Endothelial cell (in vitro differentiated cells): ENCODE results near the gene TMEM239. TPM values are rescaled to one million over a fixed set of nuclear protein-coding genes. Genes with fewer than 3 reads are reported as not detected.
"Not testable (repeated sequence)": the region's sequence is repeated elsewhere in the genome, so short reads cannot be mapped to it uniquely, and the experiment has no call there.

Source experiments
- DNase-seq: peaks from one replicate; pipeline ENCODE4 v3.0.0; 2021; ENCODE audit warnings: low spot score
- H3K27ac Mint-ChIP-seq: one replicate; pipeline ENCODE4 v1.8.0; 2021; ENCODE audit warnings: mixed read lengths, inconsistent platforms; ENCODE audit not compliant: unreplicated experiment
- H3K27me3 Mint-ChIP-seq: one replicate; pipeline ENCODE4 v1.8.0; 2021; ENCODE audit warnings: mild to moderate bottlenecking, moderate library complexity, mixed read lengths, inconsistent platforms; ENCODE audit not compliant: unreplicated experiment
- H3K36me3 Mint-ChIP-seq: one replicate; pipeline ENCODE4 v1.8.0; 2021; ENCODE audit warnings: mild to moderate bottlenecking, low read depth, mixed read lengths, inconsistent platforms; ENCODE audit not compliant: unreplicated experiment
- H3K4me1 Mint-ChIP-seq: one replicate; pipeline ENCODE4 v1.8.0; 2021; ENCODE audit warnings: mild to moderate bottlenecking, mixed read lengths, inconsistent platforms; ENCODE audit not compliant: unreplicated experiment
- H3K4me3 Mint-ChIP-seq: one replicate; pipeline ENCODE4 v1.8.0; 2021; ENCODE audit warnings: mild to moderate bottlenecking, mixed read lengths, inconsistent platforms; ENCODE audit not compliant: unreplicated experiment
- H3K9me3 Mint-ChIP-seq: one replicate; pipeline ENCODE4 v1.8.0; 2021; ENCODE audit warnings: mixed read lengths, inconsistent platforms; ENCODE audit not compliant: unreplicated experiment
- CTCF ChIP-seq: fragments of 200-600 bp; sonication (generic); IDR thresholded peaks from one replicate; pipeline ENCODE4 v1.5.0; 2021; ENCODE audit warnings: antibody characterized with exemption; ENCODE audit not compliant: unreplicated experiment
- total RNA-seq: library from RNA; stranded (reverse); fragmentation: NEBNext Ultra II Directional; extraction: Animal tissue kit (Norgen Biotek cat#: 25700); gene quantifications from one replicate; pipeline ENCODE4 v1.2.1, GENCODE V29; 2021; ENCODE audit not compliant: unreplicated experiment

TMEM239 gene
- total RNA-seq, 1 donor from 2014 or later = not detected

- peak overlapping the region; percentile 7 for H3K4me3 Mint-ChIP-seq
- peaks cover 4% of the 10 kb centered on the region for H3K27me3 Mint-ChIP-seq
- no peaks in the 10 kb centered on the region for H3K36me3 Mint-ChIP-seq
- TF ChIP-seq CTCF = no peak
- H3K27ac Mint-ChIP-seq = no peak overlapping the region
- no peak for DNase-seq
- peaks cover 4% of the 10 kb centered on the region for H3K9me3 Mint-ChIP-seq
- no peaks in the 10 kb centered on the region for H3K4me1 Mint-ChIP-seq
Measured at GRCh38 chr20:2825761-2826160, 9.6 kb downstream of the TMEM239 start.

- no peaks in the 10 kb centered on the region for H3K4me1 Mint-ChIP-seq
- no peak for DNase-seq
- peaks cover 2% of the 10 kb centered on the region for H3K27me3 Mint-ChIP-seq
Measured at GRCh38 chr20:2826655-2827054, 10.5 kb downstream of the TMEM239 start.

GRCh38 chr20:2829376-2829775 lies 13.2 kb downstream of the TMEM239 start:
- peaks cover 1% of the 10 kb centered on the region for H3K27me3 Mint-ChIP-seq
- no peaks in the 10 kb centered on the region for H3K4me1 Mint-ChIP-seq
- no peak overlapping the region for H3K4me3 Mint-ChIP-seq
- H3K9me3 Mint-ChIP-seq = peaks cover 4% of the 10 kb centered on the region
- no peak for TF ChIP-seq CTCF
- H3K27ac Mint-ChIP-seq = no peak overlapping the region
- H3K36me3 Mint-ChIP-seq = no peaks in the 10 kb centered on the region
- DNase-seq = no peak

More at GRCh38 chr20:2826655-2827054, 10.5 kb downstream of the TMEM239 start:
- peaks cover 4% of the 10 kb centered on the region for H3K9me3 Mint-ChIP-seq
- H3K4me3 Mint-ChIP-seq = no peak overlapping the region
- H3K36me3 Mint-ChIP-seq = no peaks in the 10 kb centered on the region
- H3K27ac Mint-ChIP-seq = no peak overlapping the region
- TF ChIP-seq CTCF = no peak

GRCh38 chr20:2831206-2831605 lies 15.0 kb downstream of the TMEM239 start:
- not testable (repeated sequence) for H3K4me3 Mint-ChIP-seq, H3K36me3 Mint-ChIP-seq, H3K9me3 Mint-ChIP-seq, DNase-seq, H3K27ac Mint-ChIP-seq, H3K4me1 Mint-ChIP-seq, H3K27me3 Mint-ChIP-seq

GRCh38 chr20:2833761-2834160 lies 17.6 kb downstream of the TMEM239 start:
- H3K4me1 Mint-ChIP-seq = peaks cover 11% of the 10 kb centered on the region
- no peak for TF ChIP-seq CTCF
- no peak overlapping the region for H3K27ac Mint-ChIP-seq
- H3K9me3 Mint-ChIP-seq = no peaks in the 10 kb centered on the region
- DNase-seq = no peak
- H3K4me3 Mint-ChIP-seq = no peak overlapping the region
- H3K36me3 Mint-ChIP-seq = peaks cover 21% of the 10 kb centered on the region
- H3K27me3 Mint-ChIP-seq = peaks cover 8% of the 10 kb centered on the region
